ENCODE measurements around the gene LRP2.
"Not testable (repeated sequence)": the region's sequence is repeated elsewhere in the genome, so short reads cannot be mapped to it uniquely, and the experiment has no call there.

The LRP2 gene

GRCh38 chr2:169348321-169349024 is 13.9 kb downstream of the LRP2 start:
- DNase-seq (ENCODE audit: low spot score) = no peak

- DNase-seq (ENCODE audit: low spot score) = no peak
These were observed 16.6 kb downstream of the LRP2 start for GRCh38 chr2:169345486-169346437.

GRCh38 chr2:169344736-169345485 is 17.4 kb downstream of the LRP2 start:
- DNase-seq (ENCODE audit: low spot score) = no peak

GRCh38 chr2:169343202-169343601 is 19.1 kb downstream of the LRP2 start:
- no peak for DNase-seq (ENCODE audit: low spot score)

- no peak for DNase-seq (ENCODE audit: low spot score)
These were observed 22.7 kb downstream of the LRP2 start for GRCh38 chr2:169339657-169340056.

- no peak for DNase-seq (ENCODE audit: low spot score)
These were observed 25.6 kb downstream of the LRP2 start for GRCh38 chr2:169336695-169337094.

- DNase-seq (ENCODE audit: low spot score) = no peak
These were observed 31.7 kb downstream of the LRP2 start for GRCh38 chr2:169330555-169331198.

GRCh38 chr2:169329688-169330554 is 32.4 kb downstream of the LRP2 start:
- DNase-seq (ENCODE audit: low spot score) = no peak

DNA sequence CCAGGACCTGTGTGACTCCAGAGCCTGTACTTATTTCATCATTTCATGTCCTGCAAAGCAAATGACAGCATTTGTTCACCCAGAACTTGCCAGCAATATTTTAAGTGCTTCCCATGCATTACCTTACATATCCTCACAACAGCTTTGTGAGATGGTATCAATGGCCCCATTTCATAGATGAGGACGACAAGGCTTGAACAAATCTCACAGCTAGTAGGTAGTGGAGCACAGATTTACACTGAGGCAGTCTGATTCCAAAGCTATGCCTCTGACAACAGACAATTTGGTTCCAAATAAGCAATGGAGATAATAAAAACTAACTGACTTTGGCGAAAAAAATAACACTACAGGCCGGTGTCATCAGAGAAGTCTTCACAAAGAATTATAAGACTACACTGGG is 33.5 kb downstream of the LRP2 start:
- DNase-seq (ENCODE audit: low spot score) = no peak

GRCh38 chr2:169327837-169328236 is 34.5 kb downstream of the LRP2 start:
- DNase-seq (ENCODE audit: low spot score) = not testable (repeated sequence)

DNA sequence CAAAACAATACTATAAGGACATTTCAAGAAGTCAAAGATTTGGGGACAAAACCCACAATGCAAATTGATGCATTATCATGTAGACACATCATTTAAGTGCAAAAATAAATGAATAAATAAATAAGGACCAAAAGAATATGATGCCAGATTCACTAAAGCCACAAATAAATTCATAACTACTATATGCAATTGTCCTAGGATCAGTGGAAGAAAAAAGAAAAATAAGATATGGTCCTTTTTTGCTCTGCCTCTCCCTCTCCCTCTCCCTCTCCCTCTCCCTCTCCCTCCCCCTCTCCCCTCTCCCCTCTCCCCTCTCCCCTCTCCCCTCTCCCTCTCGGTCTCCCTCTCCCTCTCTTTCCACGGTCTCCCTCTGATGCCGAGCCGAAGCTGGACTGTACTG is 36.4 kb downstream of the LRP2 start:
- DNase-seq (ENCODE audit: low spot score) = not testable (repeated sequence)

GRCh38 chr2:169324581-169325260 is 37.6 kb downstream of the LRP2 start:
- no peak for DNase-seq (ENCODE audit: low spot score)

DNA sequence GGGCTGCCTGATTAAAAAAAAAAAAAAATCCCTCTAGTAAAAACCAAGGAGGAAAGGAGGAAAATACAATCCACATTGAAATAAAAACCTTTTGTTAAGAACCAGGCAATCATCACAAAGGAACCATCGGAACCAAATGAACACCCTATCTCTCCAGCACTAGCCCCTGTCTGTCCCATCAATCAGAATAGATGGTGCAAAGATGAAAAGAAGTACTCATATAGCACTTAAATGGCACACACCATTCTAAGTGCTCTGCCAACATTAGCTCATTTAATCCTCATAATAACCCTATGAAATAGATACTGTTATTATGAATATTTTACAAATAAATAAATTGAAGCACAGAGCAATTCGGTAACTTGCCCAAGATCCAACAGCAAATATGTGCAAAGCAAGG is 38.5 kb downstream of the LRP2 start:
- DNase-seq (ENCODE audit: low spot score) = no peak

GRCh38 chr2:169320561-169320960 is 41.8 kb downstream of the LRP2 start:
- no peak for DNase-seq (ENCODE audit: low spot score)

DNA sequence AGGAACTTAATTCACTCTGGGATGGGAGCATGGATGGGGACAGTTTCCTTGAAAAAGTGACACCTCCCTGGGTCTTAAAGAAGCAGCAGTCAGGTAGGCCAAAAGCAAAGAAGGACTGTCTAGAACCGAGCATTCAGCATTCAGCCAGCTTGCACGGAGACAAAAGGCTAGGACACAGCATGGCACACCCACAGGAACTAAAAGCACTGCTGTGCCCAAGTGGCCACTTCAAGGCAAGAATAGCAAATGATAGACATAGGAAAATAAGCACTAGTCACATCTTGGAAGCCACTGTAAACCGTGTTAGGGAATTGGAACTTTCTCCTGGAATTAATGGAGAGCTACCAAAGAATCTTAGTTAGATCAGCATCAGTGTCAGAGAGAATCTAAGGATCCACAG is 47.0 kb downstream of the LRP2 start:
- no peak for DNase-seq (ENCODE audit: low spot score)

DNA sequence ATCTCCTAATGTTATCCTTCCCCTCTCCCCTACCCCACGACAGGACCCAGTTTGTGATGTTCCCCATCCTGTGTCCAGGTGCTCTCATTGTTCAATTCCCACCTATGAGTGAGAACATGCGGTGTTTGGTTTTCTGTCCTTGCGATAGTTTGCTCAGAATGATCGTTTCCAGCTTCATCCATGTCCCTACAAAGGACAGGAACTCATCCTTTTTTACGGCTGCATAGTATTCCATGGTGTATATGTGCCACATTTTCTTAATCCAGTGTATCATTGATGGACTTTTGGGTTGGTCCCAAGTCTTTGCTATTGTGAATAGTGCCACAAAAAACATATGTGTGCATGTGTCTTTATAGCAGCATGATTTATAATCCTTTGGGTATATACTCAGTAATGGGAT is 54.0 kb downstream of the LRP2 start:
- not testable (repeated sequence) for DNase-seq (ENCODE audit: low spot score)

DNA sequence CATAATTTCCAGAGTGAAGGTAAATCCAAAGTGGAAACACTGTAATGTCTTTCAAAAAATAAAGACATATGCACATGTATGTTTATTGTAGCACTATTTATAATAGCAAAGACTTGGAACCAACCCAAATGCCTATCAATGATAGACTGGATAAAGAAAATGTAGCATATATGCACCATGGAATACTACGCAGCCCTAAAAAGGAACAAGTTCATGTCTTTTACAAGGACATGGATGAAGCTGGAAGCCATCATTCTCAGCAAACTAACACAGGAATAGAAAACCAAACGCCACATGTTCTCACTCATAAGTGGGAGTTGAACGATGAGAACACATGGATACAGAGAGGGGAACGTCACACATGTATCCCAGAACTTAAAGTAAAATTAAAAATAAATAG is 57.6 kb downstream of the LRP2 start:
- DNase-seq (ENCODE audit: low spot score) = not testable (repeated sequence)

GRCh38 chr2:169303579-169304305 is 58.6 kb downstream of the LRP2 start:
- DNase-seq (ENCODE audit: low spot score) = no peak

GRCh38 chr2:169302364-169302763 is 60.0 kb downstream of the LRP2 start:
- DNase-seq (ENCODE audit: low spot score) = no peak
